ENCODE results near the gene IL10RA.

Gene IL10RA

DNA sequence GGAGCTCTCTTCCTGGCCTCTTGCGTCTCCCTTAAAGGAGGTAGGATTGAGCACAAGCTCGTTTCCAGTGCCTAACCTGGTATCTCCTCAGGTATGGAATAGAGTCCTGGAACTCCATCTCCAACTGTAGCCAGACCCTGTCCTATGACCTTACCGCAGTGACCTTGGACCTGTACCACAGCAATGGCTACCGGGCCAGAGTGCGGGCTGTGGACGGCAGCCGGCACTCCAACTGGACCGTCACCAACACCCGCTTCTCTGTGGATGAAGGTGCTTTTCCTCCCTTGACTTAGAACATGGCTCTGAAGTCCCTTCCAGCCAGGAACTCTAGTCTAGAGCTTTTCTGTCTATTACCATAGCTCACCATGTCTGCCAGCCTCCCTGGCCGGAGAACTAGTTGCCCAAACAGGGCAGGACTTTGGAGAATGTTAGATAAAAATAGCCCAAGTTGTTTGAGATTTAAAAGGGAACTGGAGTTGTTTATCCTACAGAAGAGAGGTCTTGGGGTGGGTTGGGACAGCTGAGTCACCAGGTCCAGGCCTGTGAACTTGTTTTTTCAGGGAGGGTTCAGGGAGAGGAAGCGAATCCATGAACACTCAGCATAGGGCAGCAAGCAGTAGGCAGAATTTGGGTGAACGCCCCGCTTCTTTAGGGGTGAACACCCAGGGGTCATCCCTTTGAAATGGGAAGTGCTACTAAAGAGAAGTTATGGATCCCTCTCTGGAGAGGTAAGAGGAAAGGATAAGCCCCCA, 3.3 kb downstream of the IL10RA start:
- FAIRE-seq (no peak), DNase-seq (ENCODE audit: insufficient read length, low spot score) (no peak)

DNA sequence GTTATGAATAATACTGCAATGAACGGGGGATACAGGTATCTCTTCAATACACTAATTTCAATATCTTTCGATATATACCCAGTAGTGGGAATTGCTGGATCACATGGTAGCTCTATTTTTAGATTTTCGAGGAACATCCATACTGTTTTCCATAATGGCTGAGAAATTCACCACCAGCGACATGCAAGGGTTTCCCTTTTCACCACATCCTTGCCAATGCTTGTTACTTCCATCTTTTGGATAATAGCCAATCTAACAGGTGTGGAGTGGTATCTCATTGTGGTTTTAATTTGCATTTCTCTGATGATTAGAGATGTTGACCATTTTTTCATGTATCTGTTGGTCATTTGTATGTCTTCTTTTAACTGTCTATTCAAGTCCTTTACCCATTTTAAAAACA, 5.9 kb downstream of the IL10RA start:
- FAIRE-seq, result no peak

DNA sequence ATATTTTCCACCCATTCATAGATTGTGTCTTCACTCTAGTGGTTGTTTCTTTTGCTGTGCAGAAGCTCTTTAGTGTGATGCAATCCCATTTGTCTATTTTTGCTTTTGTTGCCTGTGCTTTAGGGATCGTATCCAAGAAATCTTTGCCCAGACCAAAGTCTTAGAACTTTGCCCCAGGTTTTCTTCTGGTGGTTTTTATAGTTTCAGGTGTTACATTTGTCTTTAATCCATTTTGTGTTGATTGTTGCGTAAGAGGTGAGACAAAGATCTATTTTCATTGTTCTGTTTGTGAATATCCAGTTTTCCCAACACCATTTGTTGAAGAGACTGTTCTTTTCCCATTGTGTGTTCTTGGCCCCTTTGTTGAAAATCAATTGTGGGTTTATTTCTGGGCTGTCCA, 6.4 kb downstream of the IL10RA start:
- FAIRE-seq, result no peak

More for the DNA sequence above, 5.9 kb downstream of the IL10RA start:
- DNase-seq (ENCODE audit: insufficient read length, low spot score), result no peak

DNA sequence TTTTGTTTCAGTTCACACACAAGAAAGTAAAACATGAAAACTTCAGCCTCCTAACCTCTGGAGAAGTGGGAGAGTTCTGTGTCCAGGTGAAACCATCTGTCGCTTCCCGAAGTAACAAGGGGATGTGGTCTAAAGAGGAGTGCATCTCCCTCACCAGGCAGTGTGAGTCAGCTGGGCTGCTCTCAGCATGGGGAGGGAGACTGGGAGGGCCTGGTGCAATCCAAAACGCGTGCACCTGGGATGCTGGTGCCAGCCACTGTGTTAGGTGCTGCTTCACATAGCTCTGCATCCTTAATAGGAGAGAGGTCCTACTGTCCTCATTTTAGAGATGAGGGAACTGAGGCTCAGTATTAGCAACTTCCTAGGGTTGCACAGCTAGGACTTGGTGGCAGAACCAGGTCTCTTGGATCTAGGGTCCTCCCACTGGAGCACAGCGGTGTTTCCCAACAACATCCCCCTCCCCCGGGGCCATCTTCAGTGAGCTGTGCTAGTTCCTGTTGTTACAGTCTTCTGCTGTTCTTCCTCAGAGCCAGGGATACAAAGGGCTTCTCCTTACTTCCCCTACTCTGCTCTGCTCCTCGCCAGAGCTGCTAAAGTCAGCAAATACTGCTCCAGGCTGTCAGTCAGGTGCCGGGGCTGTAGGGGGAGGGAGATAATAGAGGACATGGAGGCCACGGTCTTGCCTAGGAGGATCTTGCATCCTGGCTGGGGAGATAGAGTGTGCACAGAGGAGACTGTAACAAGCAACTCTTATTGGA, 8.0 kb downstream of the IL10RA start:
- FAIRE-seq, result no peak
- DNase-seq (ENCODE audit: insufficient read length, low spot score), result no peak

More for the DNA sequence above, 6.4 kb downstream of the IL10RA start:
- DNase-seq (ENCODE audit: insufficient read length, low spot score), result no peak

DNA sequence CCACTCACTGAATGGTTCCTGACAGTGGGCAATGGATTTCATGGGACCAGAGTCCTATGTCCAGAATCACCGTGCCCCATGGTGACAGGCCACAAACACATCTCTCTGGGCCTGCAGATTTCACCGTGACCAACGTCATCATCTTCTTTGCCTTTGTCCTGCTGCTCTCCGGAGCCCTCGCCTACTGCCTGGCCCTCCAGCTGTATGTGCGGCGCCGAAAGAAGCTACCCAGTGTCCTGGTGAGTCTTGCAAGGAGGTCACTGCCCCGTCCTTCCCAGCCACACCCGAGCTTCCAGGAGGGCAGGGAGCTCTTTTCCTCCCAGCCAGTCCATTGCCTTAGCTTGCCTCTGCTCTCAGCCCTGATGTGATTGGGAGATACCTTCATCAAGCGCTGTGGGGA, 9.3 kb downstream of the IL10RA start:
- FAIRE-seq (no peak), DNase-seq (ENCODE audit: insufficient read length, low spot score) (no peak)

DNA sequence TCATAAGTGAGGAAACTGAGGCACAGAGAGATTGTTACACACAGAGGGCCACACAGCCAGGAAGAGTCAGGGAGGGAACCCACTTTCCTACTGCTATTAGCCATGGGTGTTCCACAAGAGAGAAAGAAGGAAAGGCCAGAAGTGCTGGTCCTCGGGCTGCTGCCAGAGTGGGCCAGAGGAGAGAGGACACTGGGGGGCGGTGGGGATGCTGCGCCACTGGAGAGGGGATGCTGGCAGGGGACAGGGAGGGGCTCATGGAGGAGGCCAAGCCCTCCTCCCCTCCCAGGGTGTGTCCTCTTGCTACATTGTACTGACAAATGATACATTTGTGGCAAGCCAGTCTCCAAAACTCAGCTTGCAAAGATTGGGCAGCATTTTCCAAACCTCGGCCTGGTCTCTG, 9.9 kb downstream of the IL10RA start:
- FAIRE-seq, result no peak
- no peak for DNase-seq (ENCODE audit: insufficient read length, low spot score)

DNA sequence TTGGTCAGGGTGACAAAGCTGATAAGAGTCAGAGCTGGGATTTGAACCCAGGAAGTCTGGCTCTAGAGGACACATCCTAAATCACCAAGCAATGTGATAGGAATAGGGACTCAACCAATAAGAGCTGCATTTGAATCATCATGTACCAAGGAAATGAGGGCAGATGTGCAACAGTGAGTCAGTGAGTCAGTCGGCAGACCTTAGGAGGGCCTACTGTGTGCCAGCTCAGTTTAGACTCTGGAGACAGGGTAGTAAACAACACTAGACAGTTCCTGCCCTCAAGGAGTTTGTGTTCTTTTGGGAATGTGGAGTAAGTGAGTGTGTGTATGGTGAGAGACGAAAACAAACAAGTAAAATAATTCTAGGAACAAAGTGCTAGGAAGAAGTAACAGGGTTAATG, 11.2 kb downstream of the IL10RA start:
- no peak for DNase-seq (ENCODE audit: insufficient read length, low spot score)
- FAIRE-seq, result no peak

DNA sequence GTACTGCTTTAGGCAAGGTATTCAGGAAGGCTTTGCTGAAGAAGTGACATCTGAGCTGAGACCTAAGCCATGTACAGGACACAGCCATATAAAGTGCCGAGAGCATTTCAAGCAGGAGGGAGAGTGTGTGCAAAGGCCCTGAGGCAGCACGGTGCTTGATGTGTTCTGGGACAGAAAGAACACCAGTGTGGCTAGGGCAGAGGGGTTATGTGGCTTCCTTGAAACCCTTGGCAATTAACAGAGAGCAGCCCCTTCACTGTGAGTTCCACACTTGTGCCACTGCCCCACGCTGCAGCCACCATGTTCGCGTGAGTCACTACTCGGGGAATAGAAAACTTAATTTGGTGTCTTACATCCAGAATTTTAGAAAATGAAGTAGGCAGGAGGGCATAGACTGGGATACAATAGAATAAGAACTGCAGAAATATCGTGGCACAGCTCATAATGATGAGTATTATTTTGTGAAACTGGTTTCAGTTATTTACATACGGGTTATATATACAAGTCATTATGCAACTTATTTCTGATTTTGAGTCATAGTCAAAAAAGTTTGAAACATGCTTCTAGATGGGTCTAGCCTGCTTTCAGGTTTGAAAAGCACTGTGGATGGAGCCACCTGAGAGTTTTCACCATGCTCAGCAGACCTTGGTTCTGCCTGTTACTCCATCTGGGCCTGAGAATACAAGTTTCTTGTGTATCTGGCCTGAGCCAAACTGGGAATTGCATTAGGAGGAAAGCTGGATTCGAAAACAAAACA, 11.8 kb downstream of the IL10RA start:
- no peak for FAIRE-seq
- no peak for DNase-seq (ENCODE audit: insufficient read length, low spot score)

DNA sequence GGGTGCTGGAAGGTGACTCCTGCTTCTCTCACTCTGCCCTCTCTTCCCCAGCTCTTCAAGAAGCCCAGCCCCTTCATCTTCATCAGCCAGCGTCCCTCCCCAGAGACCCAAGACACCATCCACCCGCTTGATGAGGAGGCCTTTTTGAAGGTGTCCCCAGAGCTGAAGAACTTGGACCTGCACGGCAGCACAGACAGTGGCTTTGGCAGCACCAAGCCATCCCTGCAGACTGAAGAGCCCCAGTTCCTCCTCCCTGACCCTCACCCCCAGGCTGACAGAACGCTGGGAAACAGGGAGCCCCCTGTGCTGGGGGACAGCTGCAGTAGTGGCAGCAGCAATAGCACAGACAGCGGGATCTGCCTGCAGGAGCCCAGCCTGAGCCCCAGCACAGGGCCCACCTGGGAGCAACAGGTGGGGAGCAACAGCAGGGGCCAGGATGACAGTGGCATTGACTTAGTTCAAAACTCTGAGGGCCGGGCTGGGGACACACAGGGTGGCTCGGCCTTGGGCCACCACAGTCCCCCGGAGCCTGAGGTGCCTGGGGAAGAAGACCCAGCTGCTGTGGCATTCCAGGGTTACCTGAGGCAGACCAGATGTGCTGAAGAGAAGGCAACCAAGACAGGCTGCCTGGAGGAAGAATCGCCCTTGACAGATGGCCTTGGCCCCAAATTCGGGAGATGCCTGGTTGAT, 12.6 kb downstream of the IL10RA start:
- DNase-seq (ENCODE audit: insufficient read length, low spot score), result no peak
- FAIRE-seq, result no peak

DNA sequence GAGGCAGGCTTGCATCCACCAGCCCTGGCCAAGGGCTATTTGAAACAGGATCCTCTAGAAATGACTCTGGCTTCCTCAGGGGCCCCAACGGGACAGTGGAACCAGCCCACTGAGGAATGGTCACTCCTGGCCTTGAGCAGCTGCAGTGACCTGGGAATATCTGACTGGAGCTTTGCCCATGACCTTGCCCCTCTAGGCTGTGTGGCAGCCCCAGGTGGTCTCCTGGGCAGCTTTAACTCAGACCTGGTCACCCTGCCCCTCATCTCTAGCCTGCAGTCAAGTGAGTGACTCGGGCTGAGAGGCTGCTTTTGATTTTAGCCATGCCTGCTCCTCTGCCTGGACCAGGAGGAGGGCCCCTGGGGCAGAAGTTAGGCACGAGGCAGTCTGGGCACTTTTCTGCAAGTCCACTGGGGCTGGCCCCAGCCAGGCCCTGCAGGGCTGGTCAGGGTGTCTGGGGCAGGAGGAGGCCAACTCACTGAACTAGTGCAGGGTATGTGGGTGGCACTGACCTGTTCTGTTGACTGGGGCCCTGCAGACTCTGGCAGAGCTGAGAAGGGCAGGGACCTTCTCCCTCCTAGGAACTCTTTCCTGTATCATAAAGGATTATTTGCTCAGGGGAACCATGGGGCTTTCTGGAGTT, 13.3 kb downstream of the IL10RA start:
- DNase-seq (ENCODE audit: insufficient read length, low spot score), result no peak
- FAIRE-seq, result no peak

DNA sequence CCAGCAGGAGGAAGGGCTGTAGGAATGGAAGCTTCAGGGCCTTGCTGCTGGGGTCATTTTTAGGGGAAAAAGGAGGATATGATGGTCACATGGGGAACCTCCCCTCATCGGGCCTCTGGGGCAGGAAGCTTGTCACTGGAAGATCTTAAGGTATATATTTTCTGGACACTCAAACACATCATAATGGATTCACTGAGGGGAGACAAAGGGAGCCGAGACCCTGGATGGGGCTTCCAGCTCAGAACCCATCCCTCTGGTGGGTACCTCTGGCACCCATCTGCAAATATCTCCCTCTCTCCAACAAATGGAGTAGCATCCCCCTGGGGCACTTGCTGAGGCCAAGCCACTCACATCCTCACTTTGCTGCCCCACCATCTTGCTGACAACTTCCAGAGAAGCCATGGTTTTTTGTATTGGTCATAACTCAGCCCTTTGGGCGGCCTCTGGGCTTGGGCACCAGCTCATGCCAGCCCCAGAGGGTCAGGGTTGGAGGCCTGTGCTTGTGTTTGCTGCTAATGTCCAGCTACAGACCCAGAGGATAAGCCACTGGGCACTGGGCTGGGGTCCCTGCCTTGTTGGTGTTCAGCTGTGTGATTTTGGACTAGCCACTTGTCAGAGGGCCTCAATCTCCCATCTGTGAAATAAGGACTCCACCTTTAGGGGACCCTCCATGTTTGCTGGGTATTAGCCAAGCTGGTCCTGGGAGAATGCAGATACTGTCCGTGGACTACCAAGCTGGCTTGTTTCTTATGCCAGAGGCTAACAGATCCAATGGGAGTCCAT, 14.1 kb downstream of the IL10RA start:
- FAIRE-seq (no peak), DNase-seq (ENCODE audit: insufficient read length, low spot score) (no peak)

DNA sequence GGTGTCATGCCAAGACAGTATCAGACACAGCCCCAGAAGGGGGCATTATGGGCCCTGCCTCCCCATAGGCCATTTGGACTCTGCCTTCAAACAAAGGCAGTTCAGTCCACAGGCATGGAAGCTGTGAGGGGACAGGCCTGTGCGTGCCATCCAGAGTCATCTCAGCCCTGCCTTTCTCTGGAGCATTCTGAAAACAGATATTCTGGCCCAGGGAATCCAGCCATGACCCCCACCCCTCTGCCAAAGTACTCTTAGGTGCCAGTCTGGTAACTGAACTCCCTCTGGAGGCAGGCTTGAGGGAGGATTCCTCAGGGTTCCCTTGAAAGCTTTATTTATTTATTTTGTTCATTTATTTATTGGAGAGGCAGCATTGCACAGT, 14.6 kb downstream of the IL10RA start:
- no peak for DNase-seq (ENCODE audit: insufficient read length, low spot score)
- no peak for FAIRE-seq

DNA sequence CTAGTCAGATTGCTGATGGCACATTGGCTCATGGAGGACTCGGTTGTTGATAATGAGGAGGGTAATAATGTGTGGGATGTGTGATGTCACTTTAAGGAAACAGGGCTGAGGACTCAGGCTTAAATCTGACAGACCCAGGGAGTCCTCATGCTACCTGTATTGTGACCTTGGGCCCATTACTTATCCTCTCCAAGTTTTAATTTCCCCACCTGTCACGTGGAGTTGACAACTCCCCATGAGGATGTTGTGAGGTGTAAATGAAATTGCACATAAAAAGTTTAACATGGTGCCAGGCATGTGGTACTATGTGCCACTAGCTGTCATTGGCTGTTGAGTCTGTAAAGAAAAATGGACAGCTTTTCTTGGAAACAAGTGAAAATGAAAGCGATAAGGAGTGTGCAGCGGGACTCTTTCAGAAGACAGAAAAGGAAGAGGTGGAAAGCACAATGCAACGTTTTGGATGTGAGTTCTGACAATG, 15.3 kb downstream of the IL10RA start:
- no peak for FAIRE-seq
- no peak for DNase-seq (ENCODE audit: insufficient read length, low spot score)

DNA sequence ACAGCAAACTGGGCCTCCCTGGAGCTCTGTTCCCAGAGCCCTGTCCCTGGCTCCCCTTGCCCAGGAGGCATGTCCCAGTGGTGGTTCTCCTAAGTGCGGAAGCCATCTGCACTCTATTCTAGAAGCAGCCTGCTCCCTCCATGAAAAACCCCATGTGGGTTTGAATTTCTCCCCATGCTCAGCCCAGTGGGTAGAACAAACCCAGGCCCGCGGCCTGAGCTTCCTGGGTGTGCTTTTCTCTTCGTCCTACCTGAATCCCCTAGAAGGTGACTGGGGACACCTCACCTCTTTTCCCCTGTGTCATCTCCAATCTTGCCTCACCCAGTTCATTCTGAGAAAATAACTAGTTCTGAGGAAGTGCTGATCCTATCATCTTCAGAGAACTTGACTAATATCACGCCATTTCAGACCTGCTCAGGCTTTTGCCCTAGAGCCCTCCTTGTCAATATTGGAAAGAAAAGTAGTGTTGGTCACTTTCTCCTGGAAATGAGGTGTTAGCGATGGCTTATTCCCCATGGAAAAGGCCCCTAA, 15.9 kb downstream of the IL10RA start:
- DNase-seq (ENCODE audit: insufficient read length, low spot score) (no peak), FAIRE-seq (no peak)

DNA sequence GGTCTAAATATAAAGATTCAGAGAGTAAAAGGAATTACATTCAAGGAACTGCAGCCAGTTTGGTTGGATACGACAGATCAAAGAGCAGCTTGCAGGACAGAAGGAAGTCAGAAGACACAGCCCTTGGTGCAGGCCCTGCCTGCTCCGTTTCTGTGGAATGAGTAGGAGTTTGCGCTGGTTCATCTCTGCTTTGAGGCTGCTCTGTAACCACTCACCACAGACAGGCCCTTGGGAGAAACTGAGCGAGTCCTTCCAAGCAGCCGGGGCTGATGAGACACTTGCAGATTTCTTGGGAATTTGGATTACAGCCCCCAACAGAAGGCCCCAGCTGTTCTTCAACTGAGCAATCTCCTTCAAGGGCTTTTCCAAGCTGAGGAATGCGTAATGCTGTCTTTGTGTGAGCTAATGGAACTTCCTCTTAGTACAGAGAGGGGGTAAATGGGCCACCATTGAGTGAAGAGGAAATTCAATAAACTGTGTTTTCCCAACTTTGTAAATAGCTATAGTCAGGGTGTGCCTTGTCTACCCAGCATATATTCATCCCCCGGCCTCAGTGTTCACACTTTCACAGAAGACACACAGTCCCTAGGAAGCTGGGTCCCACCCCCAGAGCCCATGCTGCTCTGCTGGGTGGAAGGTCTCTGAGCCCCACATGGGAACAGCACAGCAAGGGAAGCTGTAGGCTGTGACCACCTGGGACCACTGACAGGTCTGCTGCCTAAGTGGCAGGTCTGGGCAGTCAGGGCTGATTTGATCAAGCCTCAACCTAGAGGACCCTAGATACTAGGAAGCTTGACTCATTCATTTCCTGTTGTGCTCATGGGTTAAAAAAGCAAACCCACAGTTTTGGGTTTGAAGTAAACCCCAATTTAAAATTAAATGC, 16.6 kb downstream of the IL10RA start:
- DNase-seq (ENCODE audit: insufficient read length, low spot score) (no peak), FAIRE-seq (no peak)

DNA sequence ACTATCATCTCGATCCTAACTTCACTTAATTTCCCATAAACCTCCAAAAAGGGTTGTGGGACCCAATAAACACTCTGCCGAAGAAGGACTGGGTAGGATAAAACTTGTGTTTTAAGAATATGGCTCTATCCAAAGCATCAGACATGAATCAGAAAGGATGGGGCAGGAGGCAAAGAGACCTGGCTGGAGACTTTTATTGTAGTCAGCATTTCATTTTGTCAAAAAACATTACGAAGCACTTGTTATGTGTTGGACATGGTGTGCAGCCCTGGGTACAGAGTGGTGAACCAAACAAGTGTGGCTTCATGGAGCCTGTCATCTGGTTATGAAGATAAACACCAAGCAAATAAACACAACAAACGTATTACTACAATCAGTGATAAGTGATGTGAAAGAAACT, 17.3 kb downstream of the IL10RA start:
- no peak for DNase-seq (ENCODE audit: insufficient read length, low spot score)
- FAIRE-seq, result no peak

DNA sequence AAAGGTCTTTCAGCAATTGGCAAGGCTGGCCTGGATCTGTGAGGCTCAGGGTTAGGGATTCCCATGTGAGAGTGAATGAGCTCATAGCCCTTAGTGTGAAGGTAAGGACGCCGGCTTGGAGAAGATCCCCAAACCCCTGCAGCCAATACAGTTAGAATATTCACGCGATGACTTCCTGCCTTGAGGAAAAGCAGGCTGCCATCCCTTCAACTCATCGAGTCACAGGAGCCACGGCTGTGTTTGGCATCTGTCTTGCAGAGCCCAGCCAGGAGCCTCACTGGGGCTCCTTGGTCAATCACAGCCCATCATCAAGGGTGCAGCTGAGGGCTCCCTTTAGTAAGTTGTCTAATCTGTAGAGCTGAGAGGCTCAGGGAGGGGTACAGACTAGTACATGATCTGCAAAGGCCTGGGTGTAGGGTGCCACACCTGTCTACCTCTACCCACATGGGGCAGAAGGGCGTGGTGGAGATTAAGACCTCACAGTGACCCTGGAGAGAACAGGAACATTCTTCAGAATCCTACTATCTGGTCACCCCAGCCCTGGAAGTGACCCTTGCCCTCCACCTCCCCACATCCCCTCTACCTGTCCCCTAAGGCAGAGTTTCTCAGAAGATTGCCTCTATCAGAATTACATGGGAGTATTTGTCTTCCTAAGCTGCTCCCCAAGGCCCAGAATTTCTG, 18.5 kb downstream of the IL10RA start:
- FAIRE-seq, result no peak
- DNase-seq (ENCODE audit: insufficient read length, low spot score), result no peak

Measured in HTR-8/SVneo (cell line).